Ishikawa (cell line): ENCODE measurements around the gene CDS2.

ENCODE experiments used
- CEBPB ChIP-seq: IDR thresholded peaks from 2 replicates; pipeline ENCODE4 v1.6.1; 2012
- EGR1 ChIP-seq: IDR thresholded peaks from 2 replicates; pipeline ENCODE4 v1.6.1; 2012
- EP300 ChIP-seq: IDR thresholded peaks from 2 replicates; pipeline ENCODE4 v1.6.1; 2012; ENCODE audit warnings: borderline replicate concordance
- FOXM1 ChIP-seq: IDR thresholded peaks from 2 replicates; pipeline ENCODE4 v1.6.1; 2012; ENCODE audit warnings: low read depth, borderline replicate concordance
- NFIC ChIP-seq: IDR thresholded peaks from 2 replicates; pipeline ENCODE4 v1.6.1; 2012
- RAD21 ChIP-seq: IDR thresholded peaks from 2 replicates; pipeline ENCODE4 v1.6.1; 2012; ENCODE audit warnings: low read depth
- TAF1 ChIP-seq: IDR thresholded peaks from 2 replicates; pipeline ENCODE4 v1.6.1; 2012; ENCODE audit warnings: low read depth, mild to moderate bottlenecking
- TCF12 ChIP-seq: IDR thresholded peaks from 2 replicates; pipeline ENCODE4 v1.6.1; 2012; ENCODE audit warnings: low read depth
- TEAD4 ChIP-seq: IDR thresholded peaks from 2 replicates; pipeline ENCODE4 v1.6.1; 2012
- YY1 ChIP-seq: IDR thresholded peaks from 2 replicates; pipeline ENCODE4 v1.6.1; 2012; ENCODE audit warnings: low read depth
- ZBTB7A ChIP-seq: IDR thresholded peaks from 2 replicates; pipeline ENCODE4 v1.6.1; 2012; ENCODE audit warnings: low read depth
- TF ChIP-seq, protein P1 (sequence below): IDR thresholded peaks from 2 replicates; pipeline ENCODE4 v1.6.1; 2012
- TF ChIP-seq, protein P2 (sequence below): IDR thresholded peaks from 2 replicates; pipeline ENCODE4 v1.6.1; 2012; ENCODE audit warnings: low read depth, mild to moderate bottlenecking
- TF ChIP-seq, protein P3 (sequence below): IDR thresholded peaks from 2 replicates; pipeline ENCODE4 v1.6.1; 2012

DNA sequence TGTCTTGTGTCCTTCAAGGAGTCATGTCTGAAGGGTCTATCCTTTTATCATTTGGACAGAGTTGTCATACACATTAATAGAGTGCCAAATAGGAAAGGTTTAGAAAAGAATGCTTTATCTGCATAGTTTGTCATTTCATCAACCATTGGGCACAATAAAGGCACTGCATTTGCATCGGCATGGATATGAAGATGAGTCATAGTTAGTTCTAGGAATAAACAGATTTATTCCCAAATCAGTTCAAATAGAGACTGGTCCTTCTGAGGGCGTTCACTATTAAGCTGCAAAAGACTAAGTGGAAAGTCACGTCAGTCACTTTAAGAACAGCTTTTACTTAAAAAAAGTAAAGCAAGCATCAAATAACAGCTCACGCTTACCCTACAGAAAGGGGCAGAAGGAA, 90.8 kb downstream of the CDS2 start:
- TF ChIP-seq, protein P1, sequence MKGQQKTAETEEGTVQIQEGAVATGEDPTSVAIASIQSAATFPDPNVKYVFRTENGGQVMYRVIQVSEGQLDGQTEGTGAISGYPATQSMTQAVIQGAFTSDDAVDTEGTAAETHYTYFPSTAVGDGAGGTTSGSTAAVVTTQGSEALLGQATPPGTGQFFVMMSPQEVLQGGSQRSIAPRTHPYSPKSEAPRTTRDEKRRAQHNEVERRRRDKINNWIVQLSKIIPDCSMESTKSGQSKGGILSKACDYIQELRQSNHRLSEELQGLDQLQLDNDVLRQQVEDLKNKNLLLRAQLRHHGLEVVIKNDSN: no peak
- TF ChIP-seq EP300 (no peak), TAF1 (no peak), YY1 (no peak), RAD21 (no peak), TCF12 (no peak), FOXM1 (no peak), CEBPB (no peak), EGR1 (no peak), NFIC (no peak), TEAD4 (no peak), ZBTB7A (no peak)
- TF ChIP-seq, protein P2, sequence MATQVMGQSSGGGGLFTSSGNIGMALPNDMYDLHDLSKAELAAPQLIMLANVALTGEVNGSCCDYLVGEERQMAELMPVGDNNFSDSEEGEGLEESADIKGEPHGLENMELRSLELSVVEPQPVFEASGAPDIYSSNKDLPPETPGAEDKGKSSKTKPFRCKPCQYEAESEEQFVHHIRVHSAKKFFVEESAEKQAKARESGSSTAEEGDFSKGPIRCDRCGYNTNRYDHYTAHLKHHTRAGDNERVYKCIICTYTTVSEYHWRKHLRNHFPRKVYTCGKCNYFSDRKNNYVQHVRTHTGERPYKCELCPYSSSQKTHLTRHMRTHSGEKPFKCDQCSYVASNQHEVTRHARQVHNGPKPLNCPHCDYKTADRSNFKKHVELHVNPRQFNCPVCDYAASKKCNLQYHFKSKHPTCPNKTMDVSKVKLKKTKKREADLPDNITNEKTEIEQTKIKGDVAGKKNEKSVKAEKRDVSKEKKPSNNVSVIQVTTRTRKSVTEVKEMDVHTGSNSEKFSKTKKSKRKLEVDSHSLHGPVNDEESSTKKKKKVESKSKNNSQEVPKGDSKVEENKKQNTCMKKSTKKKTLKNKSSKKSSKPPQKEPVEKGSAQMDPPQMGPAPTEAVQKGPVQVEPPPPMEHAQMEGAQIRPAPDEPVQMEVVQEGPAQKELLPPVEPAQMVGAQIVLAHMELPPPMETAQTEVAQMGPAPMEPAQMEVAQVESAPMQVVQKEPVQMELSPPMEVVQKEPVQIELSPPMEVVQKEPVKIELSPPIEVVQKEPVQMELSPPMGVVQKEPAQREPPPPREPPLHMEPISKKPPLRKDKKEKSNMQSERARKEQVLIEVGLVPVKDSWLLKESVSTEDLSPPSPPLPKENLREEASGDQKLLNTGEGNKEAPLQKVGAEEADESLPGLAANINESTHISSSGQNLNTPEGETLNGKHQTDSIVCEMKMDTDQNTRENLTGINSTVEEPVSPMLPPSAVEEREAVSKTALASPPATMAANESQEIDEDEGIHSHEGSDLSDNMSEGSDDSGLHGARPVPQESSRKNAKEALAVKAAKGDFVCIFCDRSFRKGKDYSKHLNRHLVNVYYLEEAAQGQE: no peak
- TF ChIP-seq, protein P3, sequence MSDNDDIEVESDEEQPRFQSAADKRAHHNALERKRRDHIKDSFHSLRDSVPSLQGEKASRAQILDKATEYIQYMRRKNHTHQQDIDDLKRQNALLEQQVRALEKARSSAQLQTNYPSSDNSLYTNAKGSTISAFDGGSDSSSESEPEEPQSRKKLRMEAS: no peak
